ENCODE results near the gene ERLEC1.

- no peak for TF ChIP-seq CTCF (conservative IDR thresholded peaks at IDR 0.05; ENCODE audit: low read length)
- TF ChIP-seq EZH2phosphoT487 (IDR thresholded peaks at IDR 0.05; ENCODE audit: borderline replicate concordance, low read depth, low read length): no peak
Observed at GRCh38 chr2:53842891-53843290, 56.0 kb downstream of the ERLEC1 start.
